Ishikawa (cell line): Measurements from ENCODE around the gene CASK.

Experiments
- EP300 ChIP-seq: IDR thresholded peaks from 2 replicates; pipeline ENCODE4 v1.6.1; 2012; ENCODE audit warnings: borderline replicate concordance
- TAF1 ChIP-seq: IDR thresholded peaks from 2 replicates; pipeline ENCODE4 v1.6.1; 2012; ENCODE audit warnings: low read depth, mild to moderate bottlenecking
- TF ChIP-seq, protein P1 (sequence below): IDR thresholded peaks from 2 replicates; pipeline ENCODE4 v1.6.1; 2012; ENCODE audit warnings: low read depth, mild to moderate bottlenecking

GRCh38 chrX:41689711-41690110 lies 233.6 kb downstream of the CASK start:
- no peak for TF ChIP-seq EP300
- TF ChIP-seq TAF1, result no peak
- TF ChIP-seq, protein P1, sequence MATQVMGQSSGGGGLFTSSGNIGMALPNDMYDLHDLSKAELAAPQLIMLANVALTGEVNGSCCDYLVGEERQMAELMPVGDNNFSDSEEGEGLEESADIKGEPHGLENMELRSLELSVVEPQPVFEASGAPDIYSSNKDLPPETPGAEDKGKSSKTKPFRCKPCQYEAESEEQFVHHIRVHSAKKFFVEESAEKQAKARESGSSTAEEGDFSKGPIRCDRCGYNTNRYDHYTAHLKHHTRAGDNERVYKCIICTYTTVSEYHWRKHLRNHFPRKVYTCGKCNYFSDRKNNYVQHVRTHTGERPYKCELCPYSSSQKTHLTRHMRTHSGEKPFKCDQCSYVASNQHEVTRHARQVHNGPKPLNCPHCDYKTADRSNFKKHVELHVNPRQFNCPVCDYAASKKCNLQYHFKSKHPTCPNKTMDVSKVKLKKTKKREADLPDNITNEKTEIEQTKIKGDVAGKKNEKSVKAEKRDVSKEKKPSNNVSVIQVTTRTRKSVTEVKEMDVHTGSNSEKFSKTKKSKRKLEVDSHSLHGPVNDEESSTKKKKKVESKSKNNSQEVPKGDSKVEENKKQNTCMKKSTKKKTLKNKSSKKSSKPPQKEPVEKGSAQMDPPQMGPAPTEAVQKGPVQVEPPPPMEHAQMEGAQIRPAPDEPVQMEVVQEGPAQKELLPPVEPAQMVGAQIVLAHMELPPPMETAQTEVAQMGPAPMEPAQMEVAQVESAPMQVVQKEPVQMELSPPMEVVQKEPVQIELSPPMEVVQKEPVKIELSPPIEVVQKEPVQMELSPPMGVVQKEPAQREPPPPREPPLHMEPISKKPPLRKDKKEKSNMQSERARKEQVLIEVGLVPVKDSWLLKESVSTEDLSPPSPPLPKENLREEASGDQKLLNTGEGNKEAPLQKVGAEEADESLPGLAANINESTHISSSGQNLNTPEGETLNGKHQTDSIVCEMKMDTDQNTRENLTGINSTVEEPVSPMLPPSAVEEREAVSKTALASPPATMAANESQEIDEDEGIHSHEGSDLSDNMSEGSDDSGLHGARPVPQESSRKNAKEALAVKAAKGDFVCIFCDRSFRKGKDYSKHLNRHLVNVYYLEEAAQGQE, result no peak
